HG02870 (cell line): Measurements from ENCODE around the gene RER1.

Source experiments
- ATAC-seq: cut with Tn5 transposase; IDR thresholded peaks from one replicate; pipeline ENCODE4 v1.9.1; 2021; ENCODE audit warnings: mild to moderate bottlenecking, moderate library complexity; ENCODE audit not compliant: unreplicated experiment

The RER1 gene

GRCh38 chr1:2442661-2443060 lies 51.0 kb downstream of the RER1 start:
- no peak for ATAC-seq

- no peak for ATAC-seq
These were observed 51.9 kb downstream of the RER1 start for GRCh38 chr1:2443277-2444137.

DNA sequence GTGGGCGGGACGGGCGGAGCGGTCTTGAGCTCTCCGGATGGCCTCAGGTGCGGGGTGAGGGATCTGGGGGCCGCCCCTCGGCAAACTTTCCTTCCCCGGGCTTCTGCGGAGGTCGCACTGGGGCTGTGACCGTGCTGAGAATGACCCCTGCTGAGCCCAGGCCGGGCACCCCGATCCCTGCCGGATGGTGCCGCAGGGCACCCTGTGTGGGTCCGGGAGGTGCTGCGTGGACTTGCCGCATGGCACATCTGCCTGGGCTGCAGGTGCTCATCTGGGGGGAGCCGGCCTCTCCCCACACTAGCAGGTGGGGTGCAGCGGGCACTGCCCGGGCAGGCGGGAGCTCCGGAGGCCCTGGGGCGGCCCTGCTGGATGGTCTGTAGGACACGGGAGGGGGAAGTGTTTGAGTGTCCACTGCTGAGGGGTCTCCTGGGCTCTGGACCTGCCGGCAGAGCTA lies 52.5 kb downstream of the RER1 start:
- ATAC-seq, result no peak

DNA sequence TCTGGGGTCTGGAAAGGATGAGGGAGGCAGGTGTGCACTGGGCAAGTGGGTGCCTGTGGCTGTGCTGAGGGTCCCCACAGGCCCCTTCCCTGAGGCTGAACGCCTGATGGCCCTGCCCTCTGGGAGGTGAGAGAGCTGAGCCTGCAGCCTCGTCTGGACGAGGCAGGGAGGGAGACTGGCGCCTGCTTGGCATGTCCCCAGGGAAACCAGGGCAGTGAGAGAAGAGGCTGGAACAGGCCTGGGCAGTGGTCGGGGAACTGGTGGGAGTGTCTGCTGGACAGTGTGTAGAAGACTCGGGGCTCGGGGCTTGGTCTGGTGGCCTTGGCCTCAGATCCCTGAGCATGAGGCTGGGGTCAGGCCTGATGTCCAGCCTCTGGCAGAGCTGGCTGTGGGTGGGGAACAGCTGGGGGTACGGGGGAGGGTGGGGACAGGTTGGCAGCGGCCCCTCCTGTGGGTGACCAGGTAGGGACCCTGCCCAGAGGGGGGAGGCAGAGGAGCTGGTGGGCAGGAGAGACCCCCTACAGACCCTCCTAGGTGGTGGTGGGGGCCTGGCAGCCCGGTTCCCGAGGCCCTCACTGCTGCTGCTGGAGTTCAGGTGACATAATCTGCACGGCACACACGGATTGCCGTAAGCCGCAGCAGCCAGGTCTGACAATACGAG lies 53.7 kb downstream of the RER1 start:
- no peak for ATAC-seq

DNA sequence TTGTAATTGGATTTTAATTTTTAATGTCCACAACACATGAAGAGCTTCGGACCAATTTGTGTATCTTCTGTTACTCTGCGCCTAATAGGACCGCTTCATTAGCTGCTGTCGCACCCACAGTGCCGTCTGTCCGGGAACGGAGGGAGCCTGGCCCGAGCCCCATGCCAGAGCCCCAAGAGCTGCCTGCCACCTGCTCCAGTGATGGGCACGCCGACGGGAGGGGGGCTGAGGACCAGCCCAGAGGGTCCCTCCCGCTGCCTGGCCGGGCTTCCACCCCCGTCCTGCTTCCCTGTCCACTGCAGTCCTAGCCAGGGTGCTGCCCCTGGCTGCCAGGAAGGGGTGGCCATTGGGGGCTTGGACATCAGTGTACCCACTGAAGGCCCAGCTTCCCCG lies 54.2 kb downstream of the RER1 start:
- ATAC-seq, result no peak

GRCh38 chr1:2446394-2446793 lies 54.8 kb downstream of the RER1 start:
- ATAC-seq, result no peak

DNA sequence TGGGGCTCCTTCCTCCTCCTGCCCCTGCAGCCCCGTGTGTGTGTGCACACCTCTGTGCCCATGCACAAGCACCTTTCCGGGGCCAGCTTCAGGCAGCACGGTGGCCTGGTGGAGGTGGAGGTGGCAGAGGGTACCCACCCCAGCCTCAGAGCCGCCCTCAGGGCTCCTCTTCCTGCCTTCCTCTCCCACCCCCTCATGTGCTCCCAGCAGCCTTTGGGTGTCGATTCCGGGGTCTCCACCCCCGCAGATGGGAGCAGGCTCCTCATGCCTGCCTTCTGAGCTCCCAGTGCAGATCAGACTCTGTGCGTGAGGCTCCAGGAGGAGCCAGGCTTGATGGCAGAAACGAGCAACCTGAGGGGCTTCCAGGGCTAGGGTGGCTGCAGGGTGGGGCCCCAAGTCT lies 55.2 kb downstream of the RER1 start:
- no peak for ATAC-seq

GRCh38 chr1:2447276-2448097 lies 55.8 kb downstream of the RER1 start:
- no peak for ATAC-seq

- ATAC-seq, result no peak
These were observed 56.4 kb downstream of the RER1 start for GRCh38 chr1:2448098-2448445.

DNA sequence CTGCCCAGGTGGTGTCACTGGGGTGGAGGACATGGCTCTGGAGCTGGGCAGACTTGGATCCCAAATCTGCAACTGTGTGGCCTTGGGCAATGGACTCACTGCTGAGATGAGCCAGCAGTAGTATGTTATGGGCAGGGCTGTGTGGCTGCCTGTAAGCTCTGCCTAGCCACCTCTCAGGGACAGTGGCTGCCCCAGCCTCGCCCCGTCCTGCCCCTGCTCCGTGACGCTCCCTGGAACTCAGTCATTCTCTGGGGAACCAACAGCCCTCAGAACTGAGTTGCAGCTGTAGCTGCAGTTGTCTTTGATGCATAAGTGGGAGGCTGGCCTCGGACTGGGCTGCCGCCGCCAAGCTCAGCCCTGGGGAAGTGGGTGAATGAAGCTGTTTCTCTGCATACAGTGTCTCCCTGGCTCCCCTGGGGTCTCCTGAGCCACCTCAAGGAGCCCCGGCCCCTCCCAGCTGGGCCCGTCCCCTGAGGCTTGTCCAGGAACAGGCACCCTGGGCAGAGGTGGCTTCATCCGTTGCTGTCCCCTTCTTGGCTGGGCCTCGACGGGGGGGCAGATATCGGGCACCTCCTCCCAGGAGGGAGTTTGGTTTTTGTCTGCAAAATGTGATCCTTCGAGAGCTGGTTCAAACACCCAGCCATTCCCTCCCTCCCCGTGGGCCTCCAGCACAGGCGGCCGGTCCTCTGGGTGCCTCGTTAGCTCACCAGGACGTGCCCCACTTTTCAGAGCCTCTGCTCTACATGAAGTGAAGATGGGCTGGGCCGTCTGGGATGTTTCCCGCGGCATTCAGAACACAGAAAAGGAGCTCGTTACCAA lies 58.2 kb downstream of the RER1 start:
- no peak for ATAC-seq

GRCh38 chr1:2451741-2452140 lies 60.1 kb downstream of the RER1 start:
- no peak for ATAC-seq

- ATAC-seq, result no peak
These were observed 60.7 kb downstream of the RER1 start for GRCh38 chr1:2452201-2452931.

GRCh38 chr1:2452932-2453315 lies 61.3 kb downstream of the RER1 start:
- no peak for ATAC-seq

- no peak for ATAC-seq
These were observed 62.6 kb downstream of the RER1 start for GRCh38 chr1:2454227-2454626.
